Neural progenitor cell (in vitro differentiated cells): Measurements from ENCODE around the gene ARHGAP26.

Experiments
- EZH2 ChIP-seq: fragments of 200-600 bp; sonication (generic); IDR thresholded peaks from 2 replicates; pipeline ENCODE4 v1.6.1; 2017; ENCODE audit warnings: antibody characterized with exemption, mild to moderate bottlenecking, moderate library complexity
- EZH2phosphoT487 ChIP-seq: fragments of 200-600 bp; sonication (generic); IDR thresholded peaks from 2 replicates; pipeline ENCODE4 v1.6.1; 2017; ENCODE audit warnings: antibody characterized with exemption
- TF ChIP-seq, protein P1 (sequence below): fragments of 200-600 bp; sonication (generic); IDR thresholded peaks from 2 replicates; pipeline ENCODE4 v1.5.1; 2017; ENCODE audit warnings: antibody characterized with exemption, mild to moderate bottlenecking

DNA sequence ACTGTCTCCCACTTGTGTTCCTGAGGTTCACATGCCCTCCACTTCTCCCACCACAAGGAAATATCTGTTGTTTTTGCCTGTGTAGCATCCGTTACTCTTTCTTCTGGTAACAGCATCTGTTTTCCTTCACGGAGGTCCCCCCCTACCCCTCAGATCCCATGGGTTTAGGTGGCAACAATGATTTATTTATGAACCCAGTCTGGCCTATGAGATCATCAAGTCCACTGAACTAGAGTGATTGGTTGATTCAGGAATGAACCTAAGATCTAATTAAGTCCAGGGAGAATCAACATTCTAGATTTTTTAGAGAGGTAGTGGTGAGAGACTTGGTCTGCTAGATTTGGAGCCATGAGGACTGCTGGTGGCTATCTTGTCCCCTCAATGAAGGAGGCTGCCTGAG lies 466.5 kb downstream of the ARHGAP26 start:
- TF ChIP-seq, protein P1, sequence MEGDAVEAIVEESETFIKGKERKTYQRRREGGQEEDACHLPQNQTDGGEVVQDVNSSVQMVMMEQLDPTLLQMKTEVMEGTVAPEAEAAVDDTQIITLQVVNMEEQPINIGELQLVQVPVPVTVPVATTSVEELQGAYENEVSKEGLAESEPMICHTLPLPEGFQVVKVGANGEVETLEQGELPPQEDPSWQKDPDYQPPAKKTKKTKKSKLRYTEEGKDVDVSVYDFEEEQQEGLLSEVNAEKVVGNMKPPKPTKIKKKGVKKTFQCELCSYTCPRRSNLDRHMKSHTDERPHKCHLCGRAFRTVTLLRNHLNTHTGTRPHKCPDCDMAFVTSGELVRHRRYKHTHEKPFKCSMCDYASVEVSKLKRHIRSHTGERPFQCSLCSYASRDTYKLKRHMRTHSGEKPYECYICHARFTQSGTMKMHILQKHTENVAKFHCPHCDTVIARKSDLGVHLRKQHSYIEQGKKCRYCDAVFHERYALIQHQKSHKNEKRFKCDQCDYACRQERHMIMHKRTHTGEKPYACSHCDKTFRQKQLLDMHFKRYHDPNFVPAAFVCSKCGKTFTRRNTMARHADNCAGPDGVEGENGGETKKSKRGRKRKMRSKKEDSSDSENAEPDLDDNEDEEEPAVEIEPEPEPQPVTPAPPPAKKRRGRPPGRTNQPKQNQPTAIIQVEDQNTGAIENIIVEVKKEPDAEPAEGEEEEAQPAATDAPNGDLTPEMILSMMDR: no peak
- TF ChIP-seq EZH2 (no peak), EZH2phosphoT487 (no peak)
